Common myeloid progenitor, CD34-positive (primary cell): ENCODE results near the gene ENPP7.

Source experiments
- CTCF ChIA-PET: fragments of 350-600 bp; sonication (Branson Sonifier 250); formaldehyde crosslinking; loops from one replicate; lab custom pipeline; 2021; ENCODE audit warnings: antibody characterized with exemption; lab: Charles Lee
- POLR2A ChIA-PET: fragments of 350-600 bp; sonication (Branson Sonifier 250); formaldehyde crosslinking; loops from one replicate; lab custom pipeline; 2021; ENCODE audit warnings: antibody characterized with exemption; lab: Charles Lee
- DNase-seq, 3 donors: peaks; one replicate each; pipeline versions ENCODE4 v3.0.0 to v3.0.0-alpha.2; 2013
- H3K27ac ChIP-seq, 2 experiments: 1 replicate in 1 of 2; 2 replicates in 1 of 2; pipeline ENCODE4 v1.7.0; 2013; ENCODE audit warnings: inconsistent platforms in 2 of 2, low read length in 2 of 2, mild to moderate bottlenecking in 2 of 2, low read depth in 1 of 2, moderate library complexity in 1 of 2; ENCODE audit not compliant: severe bottlenecking in 2 of 2, insufficient read depth in 1 of 2, poor library complexity in 1 of 2
- H3K27me3 ChIP-seq, 5 experiments: replicated peaks in 2 of 5; 1 replicate in 3 of 5; 2 replicates in 2 of 5; pipeline versions ENCODE4 v1.6.1 to v1.7.0; 2013; ENCODE audit warnings: low read length in 4 of 5, mild to moderate bottlenecking in 2 of 5, moderate library complexity in 2 of 5, inconsistent platforms in 1 of 5; ENCODE audit not compliant: insufficient read depth in 5 of 5, control insufficient read depth in 4 of 5
- H3K36me3 ChIP-seq, 4 experiments: 1 replicate in 2 of 4; 2 replicates in 2 of 4; pipeline versions ENCODE4 v1.6.1 to v1.7.0; 2013; ENCODE audit warnings: low read length in 3 of 4, control low read depth in 1 of 4, mild to moderate bottlenecking in 1 of 4; ENCODE audit not compliant: control insufficient read depth in 4 of 4, insufficient read depth in 4 of 4
- H3K4me1 ChIP-seq, 4 experiments: 1 replicate in 3 of 4; 2 replicates in 1 of 4; pipeline versions ENCODE4 v1.6.1 to v1.7.1; 2013; ENCODE audit warnings: low read length in 3 of 4, mild to moderate bottlenecking in 3 of 4, control low read depth in 1 of 4, inconsistent platforms in 1 of 4, moderate library complexity in 1 of 4; ENCODE audit not compliant: control insufficient read depth in 4 of 4, insufficient read depth in 4 of 4; ENCODE audit errors: control extremely low read depth in 1 of 4
- H3K4me3 ChIP-seq, 7 experiments: 1 replicate in 4 of 7; 2 replicates in 3 of 7; pipeline versions ENCODE4 v1.5.1 to v1.7.0; 2013; ENCODE audit warnings: mild to moderate bottlenecking in 7 of 7, low read length in 6 of 7, moderate library complexity in 6 of 7, inconsistent platforms in 2 of 7, low read depth in 2 of 7, control low read depth in 1 of 7; ENCODE audit not compliant: insufficient read depth in 4 of 7, control insufficient read depth in 1 of 7; ENCODE audit errors: extremely low read depth in 1 of 7
- H3K9me3 ChIP-seq, 5 experiments: 1 replicate in 4 of 5; 2 replicates in 1 of 5; pipeline versions ENCODE4 v1.6.1 to v1.7.1; 2013; ENCODE audit warnings: low read length in 4 of 5, mild to moderate bottlenecking in 2 of 5, inconsistent platforms in 1 of 5, low read depth in 1 of 5, moderate library complexity in 1 of 5; ENCODE audit not compliant: control insufficient read depth in 4 of 5, insufficient read depth in 2 of 5; ENCODE audit errors: control extremely low read depth in 1 of 5
- WGBS: methylation state at CpG from one replicate; pipeline ENCODE4 v1.1.5; 2013; ENCODE audit not compliant: insufficient coverage; 5-methylcytosine and 5-hydroxymethylcytosine counted together

The ENPP7 gene

GRCh38 chr17:79722787-79723186 lies 8.0 kb upstream of the ENPP7 start:
- H3K36me3 ChIP-seq = no peaks in the 10 kb centered on the region
- no peak overlapping the region for H3K27ac ChIP-seq
- DNase-seq = no peak
- H3K9me3 ChIP-seq = no peaks in the 10 kb centered on the region
- no peaks in the 10 kb centered on the region for H3K27me3 ChIP-seq
- no peak overlapping the region for H3K4me3 ChIP-seq
- ChIA-PET CTCF (interaction anchor here (0.9 kb wide), 1 partner anchor 18 kb away, joined by 3 read pairs; no protein-coding TSS in a partner anchor), POLR2A (no interaction called here)
- H3K4me1 ChIP-seq = no peaks in the 10 kb centered on the region
- WGBS = 95% methylated on average over 7 of the region's 10 CpGs

GRCh38 chr17:79728169-79728907 lies 2.4 kb upstream of the ENPP7 start:
- CTCF ChIA-PET = interaction anchor here (0.9 kb wide), 1 partner anchor 14 kb away, joined by 3 read pairs; no protein-coding TSS in a partner anchor
- peak overlapping the region in 4 of 7 experiments; percentile 23 to 73 (median 46) for H3K4me3 ChIP-seq

DNA sequence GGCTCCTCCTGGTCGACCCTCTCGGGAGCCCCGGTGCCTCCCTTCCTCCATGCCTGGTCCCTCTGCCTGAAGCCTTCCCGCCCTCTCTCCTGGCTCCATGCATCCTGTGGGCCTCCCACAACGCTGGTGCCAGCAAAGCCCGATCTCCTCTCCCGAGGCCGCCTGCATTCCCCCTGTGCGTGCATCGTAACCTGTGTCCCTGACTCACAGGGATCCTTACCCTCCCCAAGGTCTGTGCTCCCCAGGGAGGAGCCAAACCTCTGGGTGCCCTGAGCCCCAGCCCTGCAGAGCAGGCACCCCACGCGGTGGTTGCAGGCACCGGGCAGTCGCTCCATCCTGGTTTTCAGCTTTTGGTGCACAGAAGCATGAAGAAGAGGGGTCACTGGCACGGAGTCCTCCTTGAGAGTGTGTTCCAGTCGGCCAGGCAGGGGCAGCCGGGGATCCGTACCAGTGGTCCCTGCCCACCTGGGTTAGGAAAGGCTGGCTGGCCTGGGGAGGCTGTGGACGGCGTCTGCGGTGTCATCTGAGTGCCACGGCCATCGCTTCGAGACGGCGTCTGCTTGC lies 1.8 kb upstream of the ENPP7 start:
- no peak for DNase-seq
- Histone ChIP-seq H3K9me3 (no peaks in the 10 kb centered on the region), H3K27me3 (no peaks in the 10 kb centered on the region), H3K36me3 (no peaks in the 10 kb centered on the region), H3K27ac (no peak overlapping the region), H3K4me3 (peak overlapping the region in 2 of 7 experiments; percentile 50 to 73), H3K4me1 (peaks cover 0 to 25% (median 1%) of the 10 kb centered on the region in 4 experiments)
- WGBS = 91% methylated on average over 23 of the region's 26 CpGs
- ChIA-PET CTCF (no interaction called here), POLR2A (no interaction called here)

More at GRCh38 chr17:79728169-79728907, 2.4 kb upstream of the ENPP7 start:
- no peaks in the 10 kb centered on the region for H3K36me3 ChIP-seq
- POLR2A ChIA-PET = no interaction called here
- no peaks in the 10 kb centered on the region for H3K9me3 ChIP-seq
- H3K27ac ChIP-seq = no peak overlapping the region
- peak; percentile 91 to 96 (median 91) for DNase-seq
- H3K4me1 ChIP-seq = peaks cover 0 to 22% (median 1%) of the 10 kb centered on the region in 4 experiments
- 43% methylated on average over 18 of the region's 22 CpGs for WGBS
- no peaks in the 10 kb centered on the region for H3K27me3 ChIP-seq

GRCh38 chr17:79729761-79730160 lies 982 bp upstream of the ENPP7 start:
- Histone ChIP-seq H3K36me3 (no peaks in the 10 kb centered on the region), H3K27ac (no peak overlapping the region), H3K4me1 (peaks cover 0 to 25% (median 1%) of the 10 kb centered on the region in 4 experiments), H3K4me3 (no peak overlapping the region), H3K27me3 (no peaks in the 10 kb centered on the region), H3K9me3 (no peaks in the 10 kb centered on the region)
- WGBS = 97% methylated on average over 10 of the region's 12 CpGs
- ChIA-PET CTCF (no interaction called here), POLR2A (no interaction called here)
- DNase-seq = no peak

- peaks cover 0 to 25% (median 1%) of the 10 kb centered on the region in 4 experiments for H3K4me1 ChIP-seq
- H3K27ac ChIP-seq = no peak overlapping the region
- no peak for DNase-seq
- no peaks in the 10 kb centered on the region for H3K9me3 ChIP-seq
- CTCF ChIA-PET = no interaction called here
- H3K4me3 ChIP-seq = no peak overlapping the region
- POLR2A ChIA-PET = no interaction called here
- no peaks in the 10 kb centered on the region for H3K36me3 ChIP-seq
- WGBS = 70% methylated on average over 2 of the region's 5 CpGs
- H3K27me3 ChIP-seq = no peaks in the 10 kb centered on the region
These were observed 340 bp upstream of the ENPP7 start for GRCh38 chr17:79730437-79730768.

DNA sequence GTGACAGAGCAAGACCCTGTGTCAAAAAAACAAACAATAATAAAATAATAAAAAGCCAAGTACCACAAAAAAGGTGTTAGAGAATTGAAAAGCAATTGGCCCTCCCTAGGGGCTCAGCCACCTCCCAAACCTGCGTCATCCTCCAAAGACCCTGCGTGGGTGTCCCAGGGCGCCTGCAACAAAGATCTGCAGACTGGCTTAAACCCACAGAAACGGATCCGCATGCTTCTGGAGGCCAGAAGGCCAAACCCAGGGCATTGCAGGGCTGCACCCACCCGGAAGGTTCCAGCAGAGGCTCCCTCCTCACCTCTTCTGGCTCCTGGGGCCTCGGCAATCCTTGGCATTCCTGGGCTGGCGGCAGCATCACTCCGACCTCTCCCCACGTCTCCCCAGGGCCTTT lies 1.5 kb downstream of the ENPP7 start:
- H3K4me1 ChIP-seq = peaks cover 0 to 25% (median 1%) of the 10 kb centered on the region in 4 experiments
- H3K27ac ChIP-seq = no peak overlapping the region
- POLR2A ChIA-PET = no interaction called here
- H3K4me3 ChIP-seq = peak overlapping the region in 1 of 7 experiments; percentile 73
- 87% methylated on average over 10 of the region's 10 CpGs for WGBS
- CTCF ChIA-PET = no interaction called here
- H3K36me3 ChIP-seq = no peaks in the 10 kb centered on the region
- no peaks in the 10 kb centered on the region for H3K27me3 ChIP-seq
- no peaks in the 10 kb centered on the region for H3K9me3 ChIP-seq
- DNase-seq = no peak
